ENCODE data around the gene IER5L.

Gene IER5L

GRCh38 chr9:129138144-129138462 lies 40.0 kb downstream of the IER5L start:
- POLR2A ChIA-PET = interaction anchor here (1.1 to 3.7 kb wide), 3 partner anchors 37 to 346 kb away, joined by 3 to 42 read pairs (median 3); partner anchors contain the start of gene IER5L

GRCh38 chr9:129137292-129138143 lies 40.5 kb downstream of the IER5L start:
- Histone ChIP-seq H3K4me1 (ENCODE audit: control insufficient read depth, insufficient read depth, low read length) (peaks cover 13% of the 10 kb centered on the region), H3K27ac (ENCODE audit: extremely low read depth, low read depth, low read length) (no peak overlapping the region), H3K36me3 (ENCODE audit: control insufficient read depth in 2 of 2, insufficient read depth in 1 of 2, low read length in 2 of 2) (peaks cover 0 to 61% of the 10 kb centered on the region in 2 experiments), H3K9me3 (ENCODE audit: control insufficient read depth, insufficient read depth, low read depth, low read length) (no peaks in the 10 kb centered on the region), H3K4me3 (ENCODE audit: low read depth, low read length) (no peak overlapping the region)
- CTCF ChIA-PET = interaction anchor here (0.5 to 23.6 kb wide), 13 partner anchors 13 to 1103 kb away, joined by 3 to 507 read pairs (median 4); partner anchors contain the start of genes C9orf50 and NTMT1
- POLR2A ChIA-PET = interaction anchor here (0.9 to 3.7 kb wide), 3 partner anchors 37 to 488 kb away, joined by 3 to 42 read pairs (median 4); partner anchors contain the start of genes IER5L and NTMT1
- TF ChIP-seq REST (tag by site-specific recombination; IDR thresholded peaks at IDR 0.05) (no peak), ZNF621 (tag by site-specific recombination; IDR thresholded peaks at IDR 0.05) (no peak), ZNF169 (tag by site-specific recombination; IDR thresholded peaks at IDR 0.05) (no peak), IKZF3 (tag by site-specific recombination; IDR thresholded peaks at IDR 0.05) (no peak), ZNF248 (tag by site-specific recombination; IDR thresholded peaks at IDR 0.05) (no peak), HOXD13 (CRISPR knock-in tag; IDR thresholded peaks at IDR 0.05; ENCODE audit: borderline replicate concordance) (no peak), ZXDB (tag by site-specific recombination; IDR thresholded peaks at IDR 0.05) (no peak), ZNF214 (tag by site-specific recombination; IDR thresholded peaks at IDR 0.05; ENCODE audit: borderline replicate concordance) (no peak), ZNF600 (tag by site-specific recombination; IDR thresholded peaks at IDR 0.05) (no peak), ZNF639 (tag by site-specific recombination; IDR thresholded peaks at IDR 0.05) (no peak), ZNF121 (tag by site-specific recombination; IDR thresholded peaks at IDR 0.05) (no peak), RBAK (tag by site-specific recombination; IDR thresholded peaks at IDR 0.05) (no peak), ZFHX2 (tag by site-specific recombination; conservative IDR thresholded peaks at IDR 0.05) (no peak), PRDM6 (tag by site-specific recombination; IDR thresholded peaks at IDR 0.05) (no peak), EGR2 (tag by site-specific recombination; IDR thresholded peaks at IDR 0.05; ENCODE audit: low read depth) (no peak), ZNF311 (tag by site-specific recombination; IDR thresholded peaks at IDR 0.05; ENCODE audit: borderline replicate concordance) (no peak), GFI1B (tag by site-specific recombination; IDR thresholded peaks at IDR 0.05) (no peak), ZNF510 (tag by site-specific recombination; IDR thresholded peaks at IDR 0.05; ENCODE audit: insufficient replicate concordance) (no peak)

More at GRCh38 chr9:129138144-129138462, 40.0 kb downstream of the IER5L start:
- H3K9me3 ChIP-seq (ENCODE audit: control insufficient read depth, insufficient read depth, low read depth, low read length) = no peaks in the 10 kb centered on the region
- H3K36me3 ChIP-seq (ENCODE audit: control insufficient read depth in 2 of 2, insufficient read depth in 1 of 2, low read length in 2 of 2) = peaks cover 0 to 61% of the 10 kb centered on the region in 2 experiments; a peak in 2 of 3 replicates
- H3K4me3 ChIP-seq (ENCODE audit: low read depth, low read length) = no peak overlapping the region
- H3K4me1 ChIP-seq (ENCODE audit: control insufficient read depth, insufficient read depth, low read length) = peaks cover 13% of the 10 kb centered on the region
- CTCF ChIA-PET = interaction anchor here (0.6 to 23.6 kb wide), 20 partner anchors 8 to 1103 kb away, joined by 3 to 507 read pairs (median 4); partner anchors contain the start of genes C9orf50, IER5L and NTMT1
- peak; percentile 59 for TF ChIP-seq ZBTB20 (tag by site-specific recombination; IDR thresholded peaks at IDR 0.05)
- TF ChIP-seq KLF16 (tag by site-specific recombination; IDR thresholded peaks at IDR 0.05) = no peak
- H3K27ac ChIP-seq (ENCODE audit: extremely low read depth, low read depth, low read length) = no peak overlapping the region
